ENCODE data around the gene ANKRD63. TPM values are rescaled to one million over a fixed set of nuclear protein-coding genes. Genes with fewer than 3 reads are reported as not detected.

Gene ANKRD63
- total and polyA plus RNA-seq, 7 donors, result not detected

GRCh38 chr15:40290918-40291574 lies 8.2 kb upstream of the ANKRD63 start:
- intact Hi-C loops (cut with DNase I), result no loop called here
- DNase-seq, result peak in 1 of 2 donors; percentile 38
- TF ChIP-seq CTCF (IDR thresholded peaks at IDR 0.05), result no peak
- Histone ChIP-seq H3K27me3 (ENCODE audit: insufficient read depth in 3 of 3, low read length in 2 of 3) (no peaks in the 10 kb centered on the region), H3K27ac (no peak overlapping the region), H3K36me3 (ENCODE audit: insufficient read depth in 1 of 2, low read depth in 1 of 2) (no peaks in the 10 kb centered on the region), H3K4me3 (peak overlapping the region; percentile 56), H3K4me1 (peaks cover 7% of the 10 kb centered on the region), H3K9me3 (no peaks in the 10 kb centered on the region)
- ATAC-seq, result peak; percentile 49 to 68 (median 58)
- 6 to 11% (median 8%) methylated on average over 29 to 68 of the region's 68 CpGs for WGBS, 3 donors

- Histone ChIP-seq H3K36me3 (ENCODE audit: insufficient read depth in 1 of 2, low read depth in 1 of 2) (no peaks in the 10 kb centered on the region), H3K27me3 (ENCODE audit: insufficient read depth in 3 of 3, low read length in 2 of 3) (no peaks in the 10 kb centered on the region), H3K9me3 (no peaks in the 10 kb centered on the region), H3K4me1 (peaks cover 7% of the 10 kb centered on the region), H3K27ac (no peak overlapping the region), H3K4me3 (no peak overlapping the region)
- ATAC-seq, result no peak
- WGBS, 3 donors, result 47 to 52% (median 50%) methylated on average over 11 to 12 of the region's 12 CpGs
- no peak for TF ChIP-seq CTCF (IDR thresholded peaks at IDR 0.05)
- no peak for DNase-seq
- intact Hi-C loops (cut with DNase I), result no loop called here
Observed at GRCh38 chr15:40290545-40290917, 7.7 kb upstream of the ANKRD63 start.

- no peak for DNase-seq
- peaks cover 0 to 3% (median 0%) of the 10 kb centered on the region in 3 donors for H3K27me3 ChIP-seq (ENCODE audit: insufficient read depth in 3 of 3, low read length in 2 of 3)
- no peak for TF ChIP-seq CTCF (IDR thresholded peaks at IDR 0.05)
- H3K4me1 ChIP-seq, result peaks cover 7% of the 10 kb centered on the region
- H3K4me3 ChIP-seq, result no peak overlapping the region
- 51 to 78% (median 66%) methylated on average over 6 of the region's 6 CpGs for WGBS, 3 donors
- H3K27ac ChIP-seq, result no peak overlapping the region
- no peaks in the 10 kb centered on the region for H3K36me3 ChIP-seq (ENCODE audit: insufficient read depth in 1 of 2, low read depth in 1 of 2)
- no peaks in the 10 kb centered on the region for H3K9me3 ChIP-seq
- intact Hi-C loops (cut with DNase I), result no loop called here
- peak; percentile 7 to 67 (median 58) for ATAC-seq
Observed at GRCh38 chr15:40289140-40289775, 6.4 kb upstream of the ANKRD63 start.

GRCh38 chr15:40287968-40288367 lies 5.1 kb upstream of the ANKRD63 start:
- no peaks in the 10 kb centered on the region for H3K36me3 ChIP-seq (ENCODE audit: insufficient read depth in 1 of 2, low read depth in 1 of 2)
- TF ChIP-seq CTCF (IDR thresholded peaks at IDR 0.05), result no peak
- peaks cover 0 to 13% (median 6%) of the 10 kb centered on the region in 3 donors for H3K27me3 ChIP-seq (ENCODE audit: insufficient read depth in 3 of 3, low read length in 2 of 3)
- intact Hi-C loops (cut with DNase I), result no loop called here
- no peak for DNase-seq
- ATAC-seq, result peak in 1 of 4 donors; percentile 25
- 45 to 67% (median 60%) methylated on average over 4 of the region's 4 CpGs for WGBS, 3 donors
- no peak overlapping the region for H3K4me3 ChIP-seq
- no peak overlapping the region for H3K27ac ChIP-seq
- H3K4me1 ChIP-seq, result peaks cover 7% of the 10 kb centered on the region
- no peaks in the 10 kb centered on the region for H3K9me3 ChIP-seq
